ENCODE results near the gene NAT10.

DNA sequence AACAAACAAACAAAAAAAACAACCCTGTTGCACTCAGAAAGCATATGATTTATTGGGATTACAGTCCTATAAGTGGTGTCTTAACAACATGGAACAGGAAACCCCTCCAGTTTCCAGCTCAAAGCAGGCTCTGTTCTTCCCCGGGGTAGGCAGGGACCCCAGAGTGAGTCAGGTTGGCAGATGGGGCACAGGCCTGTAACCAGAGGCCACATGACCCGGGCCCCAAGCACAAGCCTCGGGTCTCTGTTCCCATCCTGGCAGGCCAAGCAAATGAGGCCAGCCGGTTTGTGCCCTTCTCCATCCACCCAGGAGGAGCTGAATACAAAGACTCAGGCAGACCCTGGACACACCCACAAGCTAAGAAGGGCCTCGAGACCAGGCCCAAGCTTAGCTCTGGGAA lies 75.8 kb downstream of the NAT10 start:
- TF ChIP-seq SIN3A (IDR thresholded peaks at IDR 0.05; ENCODE audit: borderline replicate concordance, insufficient read depth, low read length) (no peak), POLR2AphosphoS5 (IDR thresholded peaks at IDR 0.05; ENCODE audit: low read depth, low read length) (no peak)
